ENCODE measurements around the gene TNFRSF8. TPM values are rescaled to one million over a fixed set of nuclear protein-coding genes. Genes with fewer than 3 reads are reported as not detected.
A peak's percentile ranks its signal among the peaks of the same experiment; 100 is the strongest.

Gene TNFRSF8
- total RNA-seq, 2 experiments from 2014 or later = 0.14 TPM; not detected in 1

DNA sequence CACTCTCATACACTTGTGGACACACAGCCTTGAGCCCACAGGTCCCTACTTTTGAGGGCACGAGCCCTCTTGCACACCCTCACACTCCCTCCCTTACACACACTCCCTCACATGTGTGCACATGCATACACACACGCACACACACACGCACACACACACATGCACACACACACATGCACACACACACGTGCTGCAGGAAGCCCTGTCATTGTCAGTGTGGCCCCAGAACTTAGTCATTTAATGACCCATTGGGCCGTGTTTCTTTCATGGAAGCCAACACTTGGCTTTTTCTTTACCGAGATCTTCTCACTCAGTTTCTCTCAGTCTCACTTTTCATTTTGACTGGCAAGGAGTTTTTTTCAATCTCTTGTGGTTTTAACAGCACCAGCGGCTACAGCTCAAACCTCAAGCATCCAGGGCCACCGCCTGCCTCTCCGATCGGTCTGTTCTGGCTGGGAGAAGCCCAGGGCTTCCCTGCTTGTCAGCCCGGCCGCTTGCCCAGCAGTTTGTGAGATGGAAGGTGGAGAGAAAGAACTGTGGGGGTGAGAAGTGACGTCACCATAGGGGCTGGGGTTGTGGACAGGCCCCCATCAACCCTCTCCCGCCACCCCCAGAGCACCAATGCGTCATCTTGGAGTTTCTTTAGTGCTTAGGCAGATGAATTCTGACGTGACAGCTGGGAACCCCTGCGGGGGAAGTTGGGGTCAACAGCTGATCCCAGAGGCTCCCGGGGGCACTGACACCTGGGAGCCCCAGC lies 15.8 kb upstream of the TNFRSF8 start:
- peaks cover 27% of the 10 kb centered on the region for H3K4me1 ChIP-seq (ENCODE audit: insufficient read depth, low read length)
- Mint-ChIP-seq H3K9me3 (no peaks in the 10 kb centered on the region), H3K27ac (no peak overlapping the region), H3K4me1 (ENCODE audit: low read depth) (no peaks in the 10 kb centered on the region), H3K27me3 (no peaks in the 10 kb centered on the region), H3K4me3 (no peak overlapping the region), H3K36me3 (ENCODE audit: low read depth) (no peaks in the 10 kb centered on the region)
- ChIA-PET CTCF (no interaction called here), POLR2A (no interaction called here)
- peak overlapping the region; percentile 28 for H3K4me3 ChIP-seq (ENCODE audit: low read length)
- TF ChIP-seq, protein P1, sequence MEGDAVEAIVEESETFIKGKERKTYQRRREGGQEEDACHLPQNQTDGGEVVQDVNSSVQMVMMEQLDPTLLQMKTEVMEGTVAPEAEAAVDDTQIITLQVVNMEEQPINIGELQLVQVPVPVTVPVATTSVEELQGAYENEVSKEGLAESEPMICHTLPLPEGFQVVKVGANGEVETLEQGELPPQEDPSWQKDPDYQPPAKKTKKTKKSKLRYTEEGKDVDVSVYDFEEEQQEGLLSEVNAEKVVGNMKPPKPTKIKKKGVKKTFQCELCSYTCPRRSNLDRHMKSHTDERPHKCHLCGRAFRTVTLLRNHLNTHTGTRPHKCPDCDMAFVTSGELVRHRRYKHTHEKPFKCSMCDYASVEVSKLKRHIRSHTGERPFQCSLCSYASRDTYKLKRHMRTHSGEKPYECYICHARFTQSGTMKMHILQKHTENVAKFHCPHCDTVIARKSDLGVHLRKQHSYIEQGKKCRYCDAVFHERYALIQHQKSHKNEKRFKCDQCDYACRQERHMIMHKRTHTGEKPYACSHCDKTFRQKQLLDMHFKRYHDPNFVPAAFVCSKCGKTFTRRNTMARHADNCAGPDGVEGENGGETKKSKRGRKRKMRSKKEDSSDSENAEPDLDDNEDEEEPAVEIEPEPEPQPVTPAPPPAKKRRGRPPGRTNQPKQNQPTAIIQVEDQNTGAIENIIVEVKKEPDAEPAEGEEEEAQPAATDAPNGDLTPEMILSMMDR (IDR thresholded peaks at IDR 0.05) = no peak
- H3K27ac ChIP-seq (ENCODE audit: low read depth in 1 of 2, low read length in 2 of 2) = no peak overlapping the region
- no peaks in the 10 kb centered on the region for H3K27me3 ChIP-seq (ENCODE audit: control insufficient read depth in 1 of 2, insufficient read depth in 2 of 2, low read length in 2 of 2)
- peak; percentile 56 for ATAC-seq (ENCODE audit: poor library complexity)
- peak in 6 of 14 experiments; percentile 13 to 68 (median 38) for DNase-seq
- intact Hi-C loops (cut with DNase I, micrococcal nuclease) = no loop called here
- no peaks in the 10 kb centered on the region for H3K36me3 ChIP-seq (ENCODE audit: insufficient read depth, low read length)
- H3K9me3 ChIP-seq (ENCODE audit: control insufficient read depth in 1 of 2, insufficient read depth in 1 of 2, low read length in 2 of 2) = no peaks in the 10 kb centered on the region

DNA sequence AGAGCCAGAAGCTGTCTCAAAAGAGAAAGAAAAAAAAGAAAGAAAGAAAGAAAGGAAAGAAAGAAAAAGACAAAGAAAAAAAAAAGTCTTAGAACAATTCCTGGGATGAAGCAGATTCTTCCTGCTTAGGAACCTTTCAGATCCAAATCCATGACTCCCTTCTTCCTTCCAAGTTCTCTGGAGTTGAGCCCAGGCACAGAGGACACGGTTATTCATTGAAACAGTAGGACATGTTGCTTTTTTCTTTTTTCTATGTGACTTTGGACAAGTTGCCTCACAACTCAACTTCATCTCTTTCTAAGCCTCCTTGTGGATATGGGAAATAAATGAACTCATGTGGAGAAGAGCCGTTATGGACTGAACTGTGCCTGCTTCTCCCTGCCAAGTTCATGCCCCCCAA lies 14.7 kb upstream of the TNFRSF8 start:
- Mint-ChIP-seq H3K27ac (no peak overlapping the region), H3K36me3 (ENCODE audit: low read depth) (no peaks in the 10 kb centered on the region), H3K9me3 (no peaks in the 10 kb centered on the region), H3K4me1 (ENCODE audit: low read depth) (no peaks in the 10 kb centered on the region), H3K27me3 (no peaks in the 10 kb centered on the region), H3K4me3 (no peak overlapping the region)
- Histone ChIP-seq H3K36me3 (ENCODE audit: insufficient read depth, low read length) (no peaks in the 10 kb centered on the region), H3K9me3 (ENCODE audit: control insufficient read depth in 1 of 2, insufficient read depth in 1 of 2, low read length in 2 of 2) (no peaks in the 10 kb centered on the region), H3K4me1 (ENCODE audit: insufficient read depth, low read length) (peaks cover 29% of the 10 kb centered on the region), H3K27ac (ENCODE audit: low read depth in 1 of 2, low read length in 2 of 2) (no peak overlapping the region), H3K4me3 (ENCODE audit: low read length) (no peak overlapping the region), H3K27me3 (ENCODE audit: control insufficient read depth in 1 of 2, insufficient read depth in 2 of 2, low read length in 2 of 2) (no peaks in the 10 kb centered on the region)
- ChIA-PET CTCF (no interaction called here), POLR2A (no interaction called here)
- DNase-seq = no peak
- TF ChIP-seq, protein P1 (IDR thresholded peaks at IDR 0.05) = no peak
- intact Hi-C loops (cut with DNase I, micrococcal nuclease) = no loop called here
- no peak for ATAC-seq (ENCODE audit: poor library complexity)

DNA sequence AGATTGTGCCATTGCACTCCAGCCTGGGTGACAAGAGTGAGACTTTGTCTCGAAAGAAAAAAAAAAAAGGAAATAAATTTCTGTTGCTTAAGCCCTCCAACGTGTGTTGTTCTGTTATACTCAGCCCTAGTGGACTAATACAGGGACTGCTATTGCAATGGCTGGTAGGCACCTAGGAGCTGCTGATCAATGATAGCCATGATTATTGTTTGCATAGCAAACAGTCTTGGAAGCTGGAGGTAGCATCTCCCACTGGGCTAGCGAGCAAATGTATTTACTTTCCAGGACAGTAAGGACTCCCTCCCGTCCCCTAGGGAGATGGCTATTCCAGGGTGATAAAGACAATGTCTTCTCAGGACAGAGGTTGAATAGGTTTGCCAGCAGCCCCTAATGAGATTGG lies 13.5 kb upstream of the TNFRSF8 start:
- intact Hi-C loops (cut with DNase I, micrococcal nuclease) = no loop called here
- Histone ChIP-seq H3K27ac (ENCODE audit: low read depth in 1 of 2, low read length in 2 of 2) (no peak overlapping the region), H3K36me3 (ENCODE audit: insufficient read depth, low read length) (no peaks in the 10 kb centered on the region), H3K4me1 (ENCODE audit: insufficient read depth, low read length) (peaks cover 26% of the 10 kb centered on the region), H3K27me3 (ENCODE audit: control insufficient read depth in 1 of 2, insufficient read depth in 2 of 2, low read length in 2 of 2) (no peaks in the 10 kb centered on the region), H3K9me3 (ENCODE audit: control insufficient read depth in 1 of 2, insufficient read depth in 1 of 2, low read length in 2 of 2) (no peaks in the 10 kb centered on the region), H3K4me3 (ENCODE audit: low read length) (no peak overlapping the region)
- Mint-ChIP-seq H3K9me3 (no peaks in the 10 kb centered on the region), H3K27me3 (no peaks in the 10 kb centered on the region), H3K4me1 (ENCODE audit: low read depth) (no peaks in the 10 kb centered on the region), H3K4me3 (no peak overlapping the region), H3K27ac (no peak overlapping the region), H3K36me3 (ENCODE audit: low read depth) (no peaks in the 10 kb centered on the region)
- TF ChIP-seq, protein P1 (IDR thresholded peaks at IDR 0.05) = no peak
- DNase-seq = no peak
- no peak for ATAC-seq (ENCODE audit: poor library complexity)
- ChIA-PET CTCF (no interaction called here), POLR2A (no interaction called here)

Measured in CD4-positive, alpha-beta T cell (primary cell).